ENCODE results near the gene NCAPH2. TPM values are rescaled to one million over a fixed set of nuclear protein-coding genes. Genes with fewer than 3 reads are reported as not detected.

Gene NCAPH2
- total and polyA plus RNA-seq, 9 of the 15 experiments (the other 6 are each of a cell fraction or from before 2014, with no cell fraction given) = 3.6 to 88.6 (median 32.4) TPM

DNA sequence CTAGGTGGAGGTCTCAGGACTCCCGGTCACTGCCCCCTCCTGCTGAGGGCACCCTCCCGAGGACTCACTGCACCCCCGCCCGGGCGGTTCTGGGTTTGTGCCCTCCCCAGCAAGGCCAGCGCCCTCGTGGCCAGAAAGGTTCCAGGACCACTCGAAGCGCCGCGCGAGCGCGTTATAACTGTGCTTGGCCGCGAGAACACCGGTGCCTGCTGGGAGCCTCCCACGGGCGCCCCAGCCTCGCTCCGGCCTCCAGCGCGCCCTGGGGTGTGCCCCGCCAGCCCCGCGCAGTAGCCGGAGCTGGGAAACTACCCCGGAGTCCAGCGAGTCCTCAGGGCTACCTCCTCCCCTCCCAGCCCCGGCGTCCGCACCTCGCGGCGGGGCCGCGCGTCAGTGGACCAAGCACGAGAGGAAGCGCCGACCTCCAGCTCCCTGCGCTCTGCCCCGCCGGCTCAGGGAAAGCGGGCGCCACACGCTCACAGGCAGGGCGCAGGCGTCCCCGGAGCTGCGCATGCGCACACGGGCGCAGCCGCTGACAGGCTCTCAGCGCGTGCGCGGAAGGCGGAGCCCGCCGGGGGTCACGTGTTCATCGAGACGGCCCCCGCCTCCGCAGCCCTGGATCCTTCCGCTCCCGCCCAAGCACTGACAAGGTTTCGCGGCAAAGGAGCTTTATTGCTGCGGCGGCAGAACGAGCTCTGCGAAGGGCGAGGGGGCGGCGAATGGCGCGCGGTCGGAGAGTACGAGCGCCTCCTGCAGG, 17.3 kb downstream of the NCAPH2 start, which contains the start of gene SCO2 (continued):
- no peak for TF ChIP-seq NEUROD1 (IDR thresholded peaks at IDR 0.05; ENCODE audit: borderline replicate concordance, low read depth, low read length, partially characterized antibody)
- TF ChIP-seq KAT7 (CRISPR knock-in tag; IDR thresholded peaks at IDR 0.05; ENCODE audit: borderline replicate concordance) = 0 out of 2 replicates have a peak, but pooled peaks have one; percentile 25
- TF ChIP-seq, protein P1, sequence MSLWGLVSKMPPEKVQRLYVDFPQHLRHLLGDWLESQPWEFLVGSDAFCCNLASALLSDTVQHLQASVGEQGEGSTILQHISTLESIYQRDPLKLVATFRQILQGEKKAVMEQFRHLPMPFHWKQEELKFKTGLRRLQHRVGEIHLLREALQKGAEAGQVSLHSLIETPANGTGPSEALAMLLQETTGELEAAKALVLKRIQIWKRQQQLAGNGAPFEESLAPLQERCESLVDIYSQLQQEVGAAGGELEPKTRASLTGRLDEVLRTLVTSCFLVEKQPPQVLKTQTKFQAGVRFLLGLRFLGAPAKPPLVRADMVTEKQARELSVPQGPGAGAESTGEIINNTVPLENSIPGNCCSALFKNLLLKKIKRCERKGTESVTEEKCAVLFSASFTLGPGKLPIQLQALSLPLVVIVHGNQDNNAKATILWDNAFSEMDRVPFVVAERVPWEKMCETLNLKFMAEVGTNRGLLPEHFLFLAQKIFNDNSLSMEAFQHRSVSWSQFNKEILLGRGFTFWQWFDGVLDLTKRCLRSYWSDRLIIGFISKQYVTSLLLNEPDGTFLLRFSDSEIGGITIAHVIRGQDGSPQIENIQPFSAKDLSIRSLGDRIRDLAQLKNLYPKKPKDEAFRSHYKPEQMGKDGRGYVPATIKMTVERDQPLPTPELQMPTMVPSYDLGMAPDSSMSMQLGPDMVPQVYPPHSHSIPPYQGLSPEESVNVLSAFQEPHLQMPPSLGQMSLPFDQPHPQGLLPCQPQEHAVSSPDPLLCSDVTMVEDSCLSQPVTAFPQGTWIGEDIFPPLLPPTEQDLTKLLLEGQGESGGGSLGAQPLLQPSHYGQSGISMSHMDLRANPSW (CRISPR knock-in tag; IDR thresholded peaks at IDR 0.05) = 0 out of 2 replicates have a peak, but pooled peaks have one; percentile 61
- TF ChIP-seq, protein P2, sequence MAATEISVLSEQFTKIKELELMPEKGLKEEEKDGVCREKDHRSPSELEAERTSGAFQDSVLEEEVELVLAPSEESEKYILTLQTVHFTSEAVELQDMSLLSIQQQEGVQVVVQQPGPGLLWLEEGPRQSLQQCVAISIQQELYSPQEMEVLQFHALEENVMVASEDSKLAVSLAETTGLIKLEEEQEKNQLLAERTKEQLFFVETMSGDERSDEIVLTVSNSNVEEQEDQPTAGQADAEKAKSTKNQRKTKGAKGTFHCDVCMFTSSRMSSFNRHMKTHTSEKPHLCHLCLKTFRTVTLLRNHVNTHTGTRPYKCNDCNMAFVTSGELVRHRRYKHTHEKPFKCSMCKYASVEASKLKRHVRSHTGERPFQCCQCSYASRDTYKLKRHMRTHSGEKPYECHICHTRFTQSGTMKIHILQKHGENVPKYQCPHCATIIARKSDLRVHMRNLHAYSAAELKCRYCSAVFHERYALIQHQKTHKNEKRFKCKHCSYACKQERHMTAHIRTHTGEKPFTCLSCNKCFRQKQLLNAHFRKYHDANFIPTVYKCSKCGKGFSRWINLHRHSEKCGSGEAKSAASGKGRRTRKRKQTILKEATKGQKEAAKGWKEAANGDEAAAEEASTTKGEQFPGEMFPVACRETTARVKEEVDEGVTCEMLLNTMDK (IDR thresholded peaks at IDR 0.05; ENCODE audit: borderline replicate concordance, insufficient read depth, low read depth, low read length, poor library complexity, severe bottlenecking) = peak; percentile 28
- no peak for TF ChIP-seq TGIF2 (CRISPR knock-in tag; IDR thresholded peaks at IDR 0.05)
- no peak for TF ChIP-seq FOXM1 (IDR thresholded peaks at IDR 0.05; ENCODE audit: low read depth)
- TF ChIP-seq FOXM1 (CRISPR knock-in tag; IDR thresholded peaks at IDR 0.05; ENCODE audit: low read depth) = no peak
- no peak for TF ChIP-seq ZNF445 (CRISPR knock-in tag; IDR thresholded peaks at IDR 0.05; ENCODE audit: low read depth)
- TF ChIP-seq, protein P3, sequence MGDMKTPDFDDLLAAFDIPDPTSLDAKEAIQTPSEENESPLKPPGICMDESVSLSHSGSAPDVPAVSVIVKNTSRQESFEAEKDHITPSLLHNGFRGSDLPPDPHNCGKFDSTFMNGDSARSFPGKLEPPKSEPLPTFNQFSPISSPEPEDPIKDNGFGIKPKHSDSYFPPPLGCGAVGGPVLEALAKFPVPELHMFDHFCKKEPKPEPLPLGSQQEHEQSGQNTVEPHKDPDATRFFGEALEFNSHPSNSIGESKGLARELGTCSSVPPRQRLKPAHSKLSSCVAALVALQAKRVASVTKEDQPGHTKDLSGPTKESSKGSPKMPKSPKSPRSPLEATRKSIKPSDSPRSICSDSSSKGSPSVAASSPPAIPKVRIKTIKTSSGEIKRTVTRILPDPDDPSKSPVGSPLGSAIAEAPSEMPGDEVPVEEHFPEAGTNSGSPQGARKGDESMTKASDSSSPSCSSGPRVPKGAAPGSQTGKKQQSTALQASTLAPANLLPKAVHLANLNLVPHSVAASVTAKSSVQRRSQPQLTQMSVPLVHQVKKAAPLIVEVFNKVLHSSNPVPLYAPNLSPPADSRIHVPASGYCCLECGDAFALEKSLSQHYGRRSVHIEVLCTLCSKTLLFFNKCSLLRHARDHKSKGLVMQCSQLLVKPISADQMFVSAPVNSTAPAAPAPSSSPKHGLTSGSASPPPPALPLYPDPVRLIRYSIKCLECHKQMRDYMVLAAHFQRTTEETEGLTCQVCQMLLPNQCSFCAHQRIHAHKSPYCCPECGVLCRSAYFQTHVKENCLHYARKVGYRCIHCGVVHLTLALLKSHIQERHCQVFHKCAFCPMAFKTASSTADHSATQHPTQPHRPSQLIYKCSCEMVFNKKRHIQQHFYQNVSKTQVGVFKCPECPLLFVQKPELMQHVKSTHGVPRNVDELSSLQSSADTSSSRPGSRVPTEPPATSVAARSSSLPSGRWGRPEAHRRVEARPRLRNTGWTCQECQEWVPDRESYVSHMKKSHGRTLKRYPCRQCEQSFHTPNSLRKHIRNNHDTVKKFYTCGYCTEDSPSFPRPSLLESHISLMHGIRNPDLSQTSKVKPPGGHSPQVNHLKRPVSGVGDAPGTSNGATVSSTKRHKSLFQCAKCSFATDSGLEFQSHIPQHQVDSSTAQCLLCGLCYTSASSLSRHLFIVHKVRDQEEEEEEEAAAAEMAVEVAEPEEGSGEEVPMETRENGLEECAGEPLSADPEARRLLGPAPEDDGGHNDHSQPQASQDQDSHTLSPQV (IDR thresholded peaks at IDR 0.05) = peak; percentile 70
- TF ChIP-seq HNRNPL (IDR thresholded peaks at IDR 0.05; ENCODE audit: low read depth, low read length) = no peak
- TF ChIP-seq YBX1 (IDR thresholded peaks at IDR 0.05) = no peak
- peak; percentile 51 for TF ChIP-seq SP1 (CRISPR knock-in tag; IDR thresholded peaks at IDR 0.05)
- TF ChIP-seq HMGN3 (IDR thresholded peaks at IDR 0.05; ENCODE audit: borderline replicate concordance, extremely low read depth, insufficient read length, low read depth, low read length) = peak; percentile 15
- peak; percentile 65 for TF ChIP-seq KDM5B (IDR thresholded peaks at IDR 0.05; ENCODE audit: insufficient replicate concordance, low read depth, low read length)
- TF ChIP-seq ZNF134 (CRISPR knock-in tag; conservative IDR thresholded peaks at IDR 0.05) = no peak
- TF ChIP-seq NFE2L1 (tag; IDR thresholded peaks at IDR 0.05; ENCODE audit: borderline replicate concordance, low read depth) = no peak
- no peak for TF ChIP-seq PCBP2 (IDR thresholded peaks at IDR 0.05; ENCODE audit: low read depth, low read length, poor library complexity, severe bottlenecking)
- peak; percentile 46 for TF ChIP-seq POLR2AphosphoS5 (IDR thresholded peaks at IDR 0.05; ENCODE audit: control insufficient read depth, insufficient read depth, low read depth, low read length)
